Nephron (organoid): ENCODE measurements around the gene RTRAF.

Source experiments
- H3K27ac Mint-ChIP-seq, 3 experiments: 2 replicates each; pipeline ENCODE4 v1.8.0; 2020; ENCODE audit warnings: mixed read lengths in 3 of 3, mild to moderate bottlenecking in 2 of 3, moderate library complexity in 1 of 3
- H3K27me3 Mint-ChIP-seq: 2 replicates; pipeline ENCODE4 v1.8.0; 2021; ENCODE audit warnings: low read depth, mild to moderate bottlenecking, moderate library complexity, mixed read lengths
- H3K36me3 Mint-ChIP-seq: 2 replicates; pipeline ENCODE4 v1.8.0; 2020; ENCODE audit warnings: low read depth, mixed read lengths
- H3K4me1 Mint-ChIP-seq: 2 replicates; pipeline ENCODE4 v1.8.0; 2020; ENCODE audit warnings: mixed read lengths
- H3K4me3 Mint-ChIP-seq, 3 experiments: 2 replicates each; pipeline ENCODE4 v1.8.0; 2020; ENCODE audit warnings: mild to moderate bottlenecking in 3 of 3, mixed read lengths in 3 of 3, moderate library complexity in 2 of 3
- H3K9me3 Mint-ChIP-seq: 2 replicates; pipeline ENCODE4 v1.8.0; 2020; ENCODE audit warnings: mixed read lengths
- CTCF ChIP-seq, 3 experiments: fragments of 200-600 bp; sonication (generic); IDR thresholded peaks; one replicate each; pipeline ENCODE4 v1.5.0; 2021; ENCODE audit warnings: antibody characterized with exemption in 3 of 3; ENCODE audit not compliant: unreplicated experiment in 3 of 3

RTRAF gene

GRCh38 chr14:52052288-52052943 is 63.1 kb downstream of the RTRAF start:
- no peak for TF ChIP-seq CTCF (IDR thresholded peaks at IDR 0.05; ENCODE audit: unreplicated experiment in 3 of 3)
- H3K4me1 Mint-ChIP-seq = peaks cover 70% of the 10 kb centered on the region
- no peaks in the 10 kb centered on the region for H3K9me3 Mint-ChIP-seq
- peaks cover 27% of the 10 kb centered on the region for H3K36me3 Mint-ChIP-seq
- H3K27me3 Mint-ChIP-seq = no peaks in the 10 kb centered on the region
- H3K4me3 Mint-ChIP-seq = peak overlapping the region; percentile 18 to 55 (median 41)
- H3K27ac Mint-ChIP-seq = peak overlapping the region; percentile 91 to 97 (median 93)

GRCh38 chr14:52053044-52053443 is 63.7 kb downstream of the RTRAF start:
- H3K27ac Mint-ChIP-seq = peak overlapping the region; percentile 91 to 97 (median 93)
- no peaks in the 10 kb centered on the region for H3K27me3 Mint-ChIP-seq
- no peaks in the 10 kb centered on the region for H3K9me3 Mint-ChIP-seq
- no peak for TF ChIP-seq CTCF (IDR thresholded peaks at IDR 0.05; ENCODE audit: unreplicated experiment in 3 of 3)
- peak overlapping the region; percentile 18 to 55 (median 41) for H3K4me3 Mint-ChIP-seq
- H3K36me3 Mint-ChIP-seq = peaks cover 27% of the 10 kb centered on the region
- peaks cover 68% of the 10 kb centered on the region for H3K4me1 Mint-ChIP-seq

DNA sequence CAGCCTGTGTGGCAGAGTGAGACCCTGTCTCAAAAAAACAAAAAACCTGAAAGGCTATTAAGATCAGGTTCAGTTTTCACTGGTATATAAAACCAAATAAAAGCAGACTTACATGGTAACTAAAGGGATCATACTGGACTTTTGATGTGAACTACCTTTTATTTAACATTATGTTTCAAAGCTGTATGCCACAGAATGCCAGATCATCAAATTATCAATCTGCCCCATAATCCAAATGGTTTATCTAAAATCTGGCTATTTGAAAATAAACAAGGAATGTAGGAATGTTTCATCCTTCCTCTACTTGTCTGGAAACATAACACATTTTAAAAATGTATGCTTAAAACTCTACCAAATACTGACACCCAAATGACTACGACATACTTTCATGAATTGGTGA is 65.3 kb downstream of the RTRAF start:
- no peak for TF ChIP-seq CTCF (IDR thresholded peaks at IDR 0.05; ENCODE audit: unreplicated experiment in 3 of 3)
- Mint-ChIP-seq H3K27me3 (no peaks in the 10 kb centered on the region), H3K27ac (peak overlapping the region in 2 of 3 experiments; percentile 49 to 63), H3K36me3 (peaks cover 36% of the 10 kb centered on the region), H3K4me3 (no peak overlapping the region), H3K9me3 (no peaks in the 10 kb centered on the region), H3K4me1 (peaks cover 69% of the 10 kb centered on the region)

GRCh38 chr14:52055167-52055566 is 65.8 kb downstream of the RTRAF start:
- Mint-ChIP-seq H3K9me3 (no peaks in the 10 kb centered on the region), H3K27me3 (no peaks in the 10 kb centered on the region), H3K36me3 (peaks cover 36% of the 10 kb centered on the region), H3K4me3 (no peak overlapping the region), H3K4me1 (peaks cover 69% of the 10 kb centered on the region), H3K27ac (peak overlapping the region in 2 of 3 experiments; percentile 49 to 63)
- no peak for TF ChIP-seq CTCF (IDR thresholded peaks at IDR 0.05; ENCODE audit: unreplicated experiment in 3 of 3)

DNA sequence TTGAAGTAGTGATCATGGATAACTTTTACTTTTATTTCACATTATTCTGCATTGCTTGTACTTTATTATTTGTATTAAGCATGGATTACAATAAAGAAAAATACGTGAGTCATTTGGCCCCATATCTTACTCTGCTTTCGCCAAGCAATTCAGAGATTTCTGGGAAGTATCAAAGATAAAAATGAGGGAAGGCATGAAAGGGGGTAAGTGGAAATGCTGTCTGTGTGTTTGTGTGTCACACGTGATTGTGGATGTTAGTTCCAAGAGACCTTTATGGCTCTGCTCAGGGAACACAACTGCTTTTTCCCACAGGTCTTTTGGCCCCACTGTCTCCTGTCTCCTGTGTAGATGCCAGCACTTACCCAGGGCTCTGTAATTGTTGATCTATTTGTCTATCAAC is 69.0 kb downstream of the RTRAF start:
- Mint-ChIP-seq H3K27me3 (peaks cover 5% of the 10 kb centered on the region), H3K27ac (peak overlapping the region in 2 of 3 experiments; percentile 93 to 98), H3K36me3 (peaks cover 32% of the 10 kb centered on the region), H3K4me3 (no peak overlapping the region), H3K4me1 (peaks cover 68% of the 10 kb centered on the region), H3K9me3 (no peaks in the 10 kb centered on the region)
- TF ChIP-seq CTCF (IDR thresholded peaks at IDR 0.05; ENCODE audit: unreplicated experiment in 3 of 3) = no peak

GRCh38 chr14:52059649-52060048 is 70.3 kb downstream of the RTRAF start:
- no peak for TF ChIP-seq CTCF (IDR thresholded peaks at IDR 0.05; ENCODE audit: unreplicated experiment in 3 of 3)
- Mint-ChIP-seq H3K36me3 (peaks cover 28% of the 10 kb centered on the region), H3K27me3 (peaks cover 5% of the 10 kb centered on the region), H3K4me1 (peaks cover 65% of the 10 kb centered on the region), H3K9me3 (no peaks in the 10 kb centered on the region), H3K27ac (peak overlapping the region; percentile 81 to 98 (median 93)), H3K4me3 (peak overlapping the region in 2 of 3 experiments; percentile 39 to 70)
